HG03354 (cell line): ENCODE measurements around the gene BTNL2.
"Not testable (repeated sequence)": the region's sequence is repeated elsewhere in the genome, so short reads cannot be mapped to it uniquely, and the experiment has no call there.

Source experiments
- ATAC-seq: cut with Tn5 transposase; IDR thresholded peaks from one replicate; pipeline ENCODE4 v1.9.1; 2021; ENCODE audit warnings: mild to moderate bottlenecking; ENCODE audit not compliant: unreplicated experiment, poor library complexity, severe bottlenecking

BTNL2 gene

GRCh38 chr6:32375739-32376529 is 31.0 kb downstream of the BTNL2 start:
- no peak for ATAC-seq

GRCh38 chr6:32371803-32372202 is 35.2 kb downstream of the BTNL2 start, which contains the start of gene TSBP1:
Gene TSBP1 (minus strand): TSS chr6:32371903. CDS start chr6:32371706, 197 bp downstream.
- ATAC-seq, result no peak

GRCh38 chr6:32371229-32371628 is 35.8 kb downstream of the BTNL2 start:
- ATAC-seq, result no peak

GRCh38 chr6:32370505-32370904 is 36.5 kb downstream of the BTNL2 start:
- no peak for ATAC-seq

GRCh38 chr6:32369660-32370059 is 37.3 kb downstream of the BTNL2 start:
- ATAC-seq, result no peak

GRCh38 chr6:32367644-32368043 is 39.3 kb downstream of the BTNL2 start:
- ATAC-seq, result no peak

GRCh38 chr6:32359225-32359624 is 47.8 kb downstream of the BTNL2 start:
- ATAC-seq, result not testable (repeated sequence)

GRCh38 chr6:32358548-32358947 is 48.4 kb downstream of the BTNL2 start:
- not testable (repeated sequence) for ATAC-seq

- ATAC-seq, result no peak
Measured at GRCh38 chr6:32355018-32355417, 52.0 kb downstream of the BTNL2 start.

GRCh38 chr6:32353348-32353747 is 53.6 kb downstream of the BTNL2 start:
- ATAC-seq, result no peak
